Uterus (tissue), 4 donors: ENCODE results near the gene ADRA2C. TPM values are rescaled to one million over a fixed set of nuclear protein-coding genes. Genes with fewer than 3 reads are reported as not detected.

Experiments
- DNase-seq, 2 donors: peaks; one replicate each; pipeline ENCODE4 v3.0.0-alpha.2; 2019 to 2020
- H3K27ac ChIP-seq, 2 donors: fragments of 200-600 bp; sonication (generic); 1 replicate in 1 of 2; 2 replicates in 1 of 2; pipeline ENCODE4 v1.5.1; 2016 to 2018
- H3K27me3 ChIP-seq, 2 donors: fragments of 200-600 bp; sonication (generic); one replicate each; pipeline ENCODE4 v1.5.1; 2018 to 2019; ENCODE audit warnings: control low read depth in 1 of 2
- H3K36me3 ChIP-seq, 2 donors: fragments of 200-600 bp; sonication (generic); one replicate each; pipeline ENCODE4 v1.5.1; 2019; ENCODE audit warnings: control low read depth in 1 of 2
- H3K4me1 ChIP-seq, 2 donors: fragments of 200-600 bp; sonication (generic); one replicate each; pipeline ENCODE4 v1.5.1; 2018 to 2019; ENCODE audit warnings: control low read depth in 1 of 2
- H3K4me3 ChIP-seq, 2 donors: fragments of 200-600 bp; sonication (generic); 1 replicate in 1 of 2; 2 replicates in 1 of 2; pipeline ENCODE4 v1.5.1; 2018 to 2019; ENCODE audit warnings: mild to moderate bottlenecking in 1 of 2
- H3K9me3 ChIP-seq, 2 donors: fragments of 200-600 bp; sonication (generic); one replicate each; pipeline ENCODE4 v1.5.1; 2019; ENCODE audit warnings: control low read depth in 1 of 2
- POLR2A ChIP-seq, 2 donors: fragments of 450-650 bp; IDR thresholded peaks; one replicate each; pipeline ENCODE4 v1.6.1; 2016; ENCODE audit warnings: antibody characterized with exemption in 2 of 2, mild to moderate bottlenecking in 1 of 2, moderate library complexity in 1 of 2
- intact Hi-C: fragments of 100-400 bp; cut with DNase I; formaldehyde crosslinking; loops from one replicate; pipeline ENCODE4 v1.15.1; 2023; ENCODE audit warnings: low total_unique reads
- total RNA-seq, 4 donors: library from RNA; depleted of rRNA in 3 of 4; stranded (reverse); fragments of >200 nt in 3 of 4; gene quantifications; one replicate each; pipeline versions ENCODE4 v1.1.0 to v1.2.4, GENCODE V29; 2014 to 2023
- TF ChIP-seq, protein P1 (sequence below), 4 experiments: fragments of 200-600 bp in 2 of 4; fragments of 450-650 bp in 2 of 4; sonication (generic) in 2 of 4; IDR thresholded peaks; one replicate each; pipeline ENCODE4 v1.5.1; 2016 to 2019; ENCODE audit warnings: antibody characterized with exemption in 4 of 4, mild to moderate bottlenecking in 2 of 4, moderate library complexity in 1 of 4
- donor health status: DM: yes; HTN: yes; CAD: no.

ADRA2C gene
- total RNA-seq, 4 donors from 2014 or later, result 4.1 to 75.0 (median 24.7) TPM

DNA sequence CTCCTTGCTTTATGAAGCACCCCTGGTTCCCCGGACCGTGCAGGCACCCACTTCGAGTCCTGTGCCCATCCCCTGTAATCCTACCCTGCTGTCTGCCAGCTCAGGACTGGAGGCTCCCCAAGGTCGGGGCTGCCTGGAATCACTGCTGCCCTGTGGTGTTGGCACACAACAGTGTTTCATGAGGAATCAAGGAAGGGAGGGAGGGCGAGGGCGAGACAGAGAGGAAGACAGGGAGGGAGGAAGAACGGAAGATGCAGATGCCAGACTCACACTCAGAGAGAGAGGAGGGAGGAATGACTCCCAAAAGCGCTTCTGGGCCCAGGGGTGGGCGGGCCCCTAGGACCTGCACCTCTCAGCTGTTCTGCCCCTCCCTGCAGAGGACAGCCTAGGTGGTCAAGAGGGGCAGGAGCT is 42.9 kb upstream of the ADRA2C start:
- Histone ChIP-seq H3K4me1 (peaks cover 0 to 5% of the 10 kb centered on the region in 2 donors), H3K36me3 (no peaks in the 10 kb centered on the region), H3K27ac (no peak overlapping the region), H3K27me3 (no peaks in the 10 kb centered on the region), H3K4me3 (no peak overlapping the region), H3K9me3 (no peaks in the 10 kb centered on the region)
- no peak for DNase-seq
- intact Hi-C loops, result no loop called here
- TF ChIP-seq POLR2A (IDR thresholded peaks at IDR 0.05), result no peak
- TF ChIP-seq, protein P1, sequence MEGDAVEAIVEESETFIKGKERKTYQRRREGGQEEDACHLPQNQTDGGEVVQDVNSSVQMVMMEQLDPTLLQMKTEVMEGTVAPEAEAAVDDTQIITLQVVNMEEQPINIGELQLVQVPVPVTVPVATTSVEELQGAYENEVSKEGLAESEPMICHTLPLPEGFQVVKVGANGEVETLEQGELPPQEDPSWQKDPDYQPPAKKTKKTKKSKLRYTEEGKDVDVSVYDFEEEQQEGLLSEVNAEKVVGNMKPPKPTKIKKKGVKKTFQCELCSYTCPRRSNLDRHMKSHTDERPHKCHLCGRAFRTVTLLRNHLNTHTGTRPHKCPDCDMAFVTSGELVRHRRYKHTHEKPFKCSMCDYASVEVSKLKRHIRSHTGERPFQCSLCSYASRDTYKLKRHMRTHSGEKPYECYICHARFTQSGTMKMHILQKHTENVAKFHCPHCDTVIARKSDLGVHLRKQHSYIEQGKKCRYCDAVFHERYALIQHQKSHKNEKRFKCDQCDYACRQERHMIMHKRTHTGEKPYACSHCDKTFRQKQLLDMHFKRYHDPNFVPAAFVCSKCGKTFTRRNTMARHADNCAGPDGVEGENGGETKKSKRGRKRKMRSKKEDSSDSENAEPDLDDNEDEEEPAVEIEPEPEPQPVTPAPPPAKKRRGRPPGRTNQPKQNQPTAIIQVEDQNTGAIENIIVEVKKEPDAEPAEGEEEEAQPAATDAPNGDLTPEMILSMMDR (IDR thresholded peaks at IDR 0.05), result no peak

DNA sequence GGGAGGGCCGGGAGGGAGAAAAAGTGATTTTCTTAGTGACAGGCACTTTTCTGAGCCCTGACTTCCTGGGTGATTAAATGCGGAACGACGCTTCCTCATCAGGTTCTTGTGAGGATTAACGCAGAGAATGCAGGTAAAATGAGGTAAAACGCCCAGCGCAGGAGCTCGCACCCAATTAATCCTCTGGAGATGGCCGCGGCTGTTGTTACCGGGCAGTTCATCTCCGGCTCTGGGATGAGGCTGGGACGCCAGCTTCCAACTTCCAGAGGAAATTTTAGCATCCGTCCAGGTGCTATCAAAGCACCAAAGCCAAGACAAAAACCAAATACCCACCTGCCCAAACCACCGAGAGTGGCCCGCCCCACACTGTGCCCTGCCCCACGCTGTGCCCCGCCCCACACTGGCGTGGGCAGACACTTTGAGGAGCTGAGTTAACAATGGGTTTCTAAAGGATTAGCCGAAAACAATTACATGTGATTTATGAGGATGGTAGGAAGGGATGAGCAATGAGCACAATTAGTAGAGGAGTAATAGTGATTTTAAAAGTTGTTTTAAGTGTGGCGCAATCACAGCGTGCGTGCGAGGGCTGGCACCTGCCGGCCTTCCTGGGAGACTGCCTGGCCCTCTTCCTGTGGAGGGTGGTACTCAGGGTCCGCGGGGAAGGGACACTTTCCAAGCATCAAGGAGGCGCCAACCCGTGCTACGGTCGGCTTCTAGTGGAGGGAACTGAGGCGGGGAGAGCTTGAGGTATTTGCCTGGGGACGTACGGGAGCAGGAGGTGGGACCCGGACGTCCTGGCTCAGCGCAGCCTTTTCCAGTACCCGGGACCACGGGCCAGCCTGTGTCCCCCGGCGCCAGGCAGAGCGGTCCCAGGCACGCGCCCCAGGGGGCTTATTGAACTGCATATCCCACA is 41.6 kb upstream of the ADRA2C start:
- intact Hi-C loops, result no loop called here
- DNase-seq, result no peak
- Histone ChIP-seq H3K27me3 (no peaks in the 10 kb centered on the region), H3K4me1 (peaks cover 0 to 5% of the 10 kb centered on the region in 2 donors), H3K4me3 (no peak overlapping the region), H3K36me3 (no peaks in the 10 kb centered on the region), H3K9me3 (no peaks in the 10 kb centered on the region), H3K27ac (no peak overlapping the region)
- TF ChIP-seq, protein P1 (IDR thresholded peaks at IDR 0.05), result no peak
- no peak for TF ChIP-seq POLR2A (IDR thresholded peaks at IDR 0.05)

DNA sequence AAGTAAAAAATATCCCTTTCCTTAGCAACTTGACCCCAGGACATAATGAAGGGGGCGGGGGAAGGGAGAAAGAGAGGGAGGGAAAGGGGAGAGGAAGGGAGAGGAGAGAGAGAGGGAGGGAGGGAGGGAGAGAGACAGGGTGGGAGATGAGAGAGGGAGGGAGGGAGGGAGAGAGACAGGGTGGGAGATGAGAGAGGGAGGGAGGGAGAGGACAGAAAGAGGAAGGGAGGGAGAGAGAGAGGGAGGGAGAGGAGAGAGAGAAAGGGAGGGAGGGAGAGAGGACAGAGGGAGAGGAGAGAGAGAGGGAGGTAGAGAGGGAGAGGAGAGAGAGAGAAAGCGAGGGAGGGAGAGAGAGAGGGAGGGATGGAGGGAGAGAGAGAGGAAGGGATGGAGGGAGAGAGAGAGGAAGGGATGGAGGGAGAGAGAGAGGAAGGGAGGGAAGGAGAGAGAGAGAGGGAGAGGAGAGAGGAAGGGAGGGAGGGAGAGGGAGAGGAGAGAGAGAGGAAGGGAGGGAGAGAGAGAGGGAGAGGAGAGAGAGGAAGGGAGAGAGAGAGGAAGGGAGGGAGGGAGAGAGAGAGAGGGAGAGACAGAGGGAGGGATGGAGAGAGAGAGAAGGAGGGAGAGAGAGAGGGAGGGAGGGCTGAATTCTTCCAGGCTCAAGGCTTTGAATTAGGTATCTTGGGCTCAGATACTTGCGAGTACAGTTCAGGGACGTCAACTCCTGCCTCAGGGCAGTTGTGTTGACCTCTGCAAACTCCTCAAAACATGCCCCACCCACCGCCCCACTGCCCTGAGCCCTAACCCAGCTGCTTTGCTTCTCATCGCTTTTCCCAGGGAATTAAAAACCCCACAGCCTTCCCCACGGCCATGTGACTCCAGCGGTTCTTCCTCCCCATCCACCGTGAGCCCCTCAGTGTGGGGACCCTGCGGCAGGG is 40.0 kb upstream of the ADRA2C start:
- Histone ChIP-seq H3K27ac (no peak overlapping the region), H3K9me3 (no peaks in the 10 kb centered on the region), H3K4me3 (no peak overlapping the region), H3K4me1 (peaks cover 0 to 5% of the 10 kb centered on the region in 2 donors), H3K36me3 (no peaks in the 10 kb centered on the region), H3K27me3 (no peaks in the 10 kb centered on the region)
- DNase-seq, result no peak
- intact Hi-C loops, result no loop called here
- TF ChIP-seq, protein P1 (IDR thresholded peaks at IDR 0.05), result peak in 1 of 4 experiments; percentile 40
- TF ChIP-seq POLR2A (IDR thresholded peaks at IDR 0.05), result no peak

DNA sequence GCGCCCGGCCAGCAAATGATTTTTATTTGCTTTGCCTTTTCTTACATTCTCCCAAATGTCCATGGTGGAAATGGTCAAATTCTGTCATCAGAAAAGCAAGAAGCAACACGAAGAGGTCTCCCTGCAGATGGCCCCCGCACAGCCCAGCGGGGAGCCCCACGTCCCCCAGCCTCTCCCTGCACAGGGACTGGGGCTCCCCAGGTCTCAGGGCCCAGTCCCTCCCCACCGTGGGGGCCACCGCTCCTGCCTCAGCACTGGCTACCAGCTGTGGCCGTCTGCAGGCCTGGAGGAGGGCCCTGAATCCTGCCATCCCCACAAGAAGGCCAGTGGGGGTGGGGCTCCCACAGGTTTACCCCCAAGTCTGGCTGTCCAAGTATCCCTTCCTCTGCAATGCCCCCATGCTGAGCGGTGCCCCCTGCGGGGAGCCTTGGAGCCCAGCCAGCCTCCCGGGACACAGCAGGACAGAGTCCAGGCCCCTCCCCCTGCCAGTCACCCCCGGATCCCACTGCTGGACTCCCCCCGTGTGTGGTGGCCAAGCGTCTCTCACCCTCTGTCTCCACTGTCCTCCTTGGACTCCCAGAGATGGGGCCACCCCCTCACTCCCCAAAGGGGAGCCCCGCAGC is 38.2 kb upstream of the ADRA2C start:
- DNase-seq, result no peak
- no peak overlapping the region for H3K27ac ChIP-seq
- H3K4me1 ChIP-seq, result peaks cover 0 to 5% of the 10 kb centered on the region in 2 donors
- intact Hi-C loops, result no loop called here
- no peaks in the 10 kb centered on the region for H3K9me3 ChIP-seq
- no peaks in the 10 kb centered on the region for H3K27me3 ChIP-seq
- TF ChIP-seq, protein P1 (IDR thresholded peaks at IDR 0.05), result no peak
- TF ChIP-seq POLR2A (IDR thresholded peaks at IDR 0.05), result no peak
- H3K4me3 ChIP-seq, result no peak overlapping the region
- no peaks in the 10 kb centered on the region for H3K36me3 ChIP-seq
